Keratinocyte (primary cell): Measurements from ENCODE around the gene KDM4B. TPM values are rescaled to one million over a fixed set of nuclear protein-coding genes. Genes with fewer than 3 reads are reported as not detected.

Experiments used
- DNase-seq: peaks from one replicate; pipeline ENCODE4 v3.0.0-alpha.2; 2011; ENCODE audit warnings: low read depth, missing footprints, low spot score
- FAIRE-seq: peaks from 2 replicates; lab custom pipeline; 2011; peaks lifted over from hg19 to GRCh38; lab: Jason Lieb, UNC
- H2AFZ ChIP-seq: 2 replicates; pipeline ENCODE4 v1.6.0; 2012; ENCODE audit warnings: low read length, control low read depth, inconsistent platforms; ENCODE audit not compliant: control insufficient read depth
- H3K27ac ChIP-seq: 2 replicates; pipeline ENCODE4 v1.5.1; 2011; ENCODE audit warnings: low read length; ENCODE audit not compliant: control insufficient read depth, insufficient read depth
- H3K27me3 ChIP-seq: 3 replicates; pipeline ENCODE4 v1.6.0; 2011; ENCODE audit warnings: low read length; ENCODE audit not compliant: control insufficient read depth, insufficient read depth; ENCODE audit errors: extremely low read depth
- H3K36me3 ChIP-seq, 2 experiments: 2 replicates in 1 of 2; 3 replicates in 1 of 2; pipeline ENCODE4 v1.5.1; 2011; ENCODE audit warnings: low read length in 2 of 2, mild to moderate bottlenecking in 1 of 2; ENCODE audit not compliant: control insufficient read depth in 2 of 2, insufficient read depth in 2 of 2; ENCODE audit errors: extremely low read depth in 1 of 2
- H3K4me1 ChIP-seq: 3 replicates; pipeline ENCODE4 v1.5.1; 2011; ENCODE audit warnings: low read length; ENCODE audit not compliant: control insufficient read depth, insufficient read depth; ENCODE audit errors: extremely low read depth
- H3K4me2 ChIP-seq: 3 replicates; pipeline ENCODE4 v1.6.0; 2011; ENCODE audit warnings: low read depth, low read length; ENCODE audit not compliant: control insufficient read depth, insufficient read depth; ENCODE audit errors: extremely low read depth
- H3K4me3 ChIP-seq, 3 experiments: fragments of 200-600 bp in 1 of 3; sonication (generic) in 1 of 3; 2 replicates in 2 of 3; 3 replicates in 1 of 3; pipeline ENCODE4 v1.5.1; 2011 to 2016; ENCODE audit warnings: low read length in 3 of 3, mild to moderate bottlenecking in 3 of 3, control low read depth in 2 of 3, inconsistent platforms in 1 of 3, low read depth in 1 of 3, mixed read lengths in 1 of 3, mixed run types in 1 of 3, moderate library complexity in 1 of 3; ENCODE audit not compliant: control insufficient read depth in 2 of 3, insufficient read depth in 2 of 3; ENCODE audit errors: extremely low read depth in 1 of 3
- H3K79me2 ChIP-seq: 2 replicates; pipeline ENCODE4 v1.6.0; 2012; ENCODE audit warnings: low read length; ENCODE audit not compliant: control insufficient read depth, insufficient read depth
- H3K9ac ChIP-seq: 3 replicates; pipeline ENCODE4 v1.6.0; 2011; ENCODE audit warnings: low read length; ENCODE audit not compliant: control insufficient read depth, insufficient read depth; ENCODE audit errors: extremely low read depth
- H3K9me1 ChIP-seq: 3 replicates; pipeline ENCODE4 v1.6.0; 2011; ENCODE audit warnings: low read length; ENCODE audit not compliant: control insufficient read depth, insufficient read depth; ENCODE audit errors: extremely low read depth
- H3K9me3 ChIP-seq: 2 replicates; pipeline ENCODE4 v1.5.1; 2012; ENCODE audit warnings: low read depth, low read length; ENCODE audit not compliant: control insufficient read depth
- H4K20me1 ChIP-seq: 3 replicates; pipeline ENCODE4 v1.6.0; 2011; ENCODE audit warnings: low read length; ENCODE audit not compliant: control insufficient read depth, insufficient read depth; ENCODE audit errors: extremely low read depth
- EZH2 ChIP-seq: IDR thresholded peaks from one replicate; pipeline ENCODE4 v1.6.1; 2012; ENCODE audit warnings: inconsistent platforms, mild to moderate bottlenecking, low read length, moderate library complexity
- dilution Hi-C: fragments of 300-500 bp; cut with MboI; formaldehyde crosslinking; loops from one replicate; pipeline ENCODE4 v1.7.0; 2020; ENCODE audit warnings: low sequenced_read_pairs; ENCODE audit not compliant: extremely low pct_ligation_motif_present
- polyA plus RNA-seq, 5 experiments: library from polyadenylated mRNA; depleted of rRNA in 3 of 5; stranded (reverse) in 3 of 5; stranded (forward) in 1 of 5; unstranded in 1 of 5; fragments of >200 nt; gene quantifications; 1 replicate in 1 of 5; 2 replicates in 3 of 5; 3 replicates in 1 of 5; pipeline versions ENCODE4 v1.2.1 to v1.2.3, GENCODE V29; 2011 to 2012; ENCODE audit warnings: missing spikeins in 2 of 5, low read depth in 1 of 5, low replicate concordance in 1 of 5
- TF ChIP-seq, protein P1 (sequence below), 3 experiments: IDR thresholded peaks in 1 of 3; conservative IDR thresholded peaks in 1 of 3; optimal IDR thresholded peaks in 1 of 3; 2 replicates in 2 of 3; 3 replicates in 1 of 3; pipeline versions ENCODE3 to v1.5.1; 2011; ENCODE audit warnings: low read length in 3 of 3, mild to moderate bottlenecking in 3 of 3, moderate library complexity in 2 of 3, control low read depth in 1 of 3, inconsistent platforms in 1 of 3; ENCODE audit not compliant: insufficient read depth in 2 of 3; ENCODE audit errors: extremely low read depth in 1 of 3

Gene KDM4B
- polyA plus RNA-seq, 1 donor (not counting 4 experiments of a cell fraction or from before 2014, with no cell fraction given), result 6.2 TPM

DNA sequence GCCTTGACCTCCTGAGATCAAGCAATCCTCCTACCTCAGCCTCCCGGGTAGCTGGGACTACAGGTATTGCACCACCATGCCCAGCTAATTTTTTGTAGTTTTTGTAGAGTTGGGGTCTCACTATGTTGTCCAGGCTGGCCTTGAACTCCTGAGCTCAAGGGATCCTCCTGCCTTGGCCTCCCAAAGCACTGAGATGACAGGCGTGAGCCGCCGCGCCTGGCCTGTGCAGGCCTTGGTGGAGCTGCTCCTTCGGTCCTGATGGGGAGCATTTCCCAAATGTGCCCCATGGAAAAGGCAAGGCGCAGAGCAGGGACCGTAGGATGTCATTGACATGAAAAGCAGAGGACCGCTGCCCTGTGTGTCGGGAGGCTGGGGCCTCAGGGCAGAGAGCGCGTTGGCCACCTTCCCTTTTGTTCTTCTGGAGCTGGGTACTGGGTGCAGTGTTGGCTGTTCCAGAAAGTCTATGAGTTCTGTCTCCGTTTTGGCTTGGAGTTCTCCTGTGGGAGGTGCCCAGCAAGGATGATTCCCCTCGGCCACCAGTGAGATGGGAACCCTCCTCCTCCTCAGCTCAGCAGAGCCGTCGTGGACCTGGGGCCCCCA is 128.5 kb downstream of the KDM4B start:
- no peak overlapping the region for H2AFZ ChIP-seq
- no peak overlapping the region for H3K4me2 ChIP-seq
- H3K4me1 ChIP-seq, result no peaks in the 10 kb centered on the region
- no peaks in the 10 kb centered on the region for H3K79me2 ChIP-seq
- H3K9ac ChIP-seq, result no peak overlapping the region
- H3K27me3 ChIP-seq, result no peaks in the 10 kb centered on the region
- dilution Hi-C loops, result no loop called here
- no peak for DNase-seq
- H3K36me3 ChIP-seq, result peaks cover 0 to 11% of the 10 kb centered on the region in 2 experiments
- peaks cover 6% of the 10 kb centered on the region for H3K9me3 ChIP-seq
- no peak overlapping the region for H3K4me3 ChIP-seq
- no peaks in the 10 kb centered on the region for H4K20me1 ChIP-seq
- no peaks in the 10 kb centered on the region for H3K9me1 ChIP-seq
- no peak overlapping the region for H3K27ac ChIP-seq
- TF ChIP-seq, protein P1, sequence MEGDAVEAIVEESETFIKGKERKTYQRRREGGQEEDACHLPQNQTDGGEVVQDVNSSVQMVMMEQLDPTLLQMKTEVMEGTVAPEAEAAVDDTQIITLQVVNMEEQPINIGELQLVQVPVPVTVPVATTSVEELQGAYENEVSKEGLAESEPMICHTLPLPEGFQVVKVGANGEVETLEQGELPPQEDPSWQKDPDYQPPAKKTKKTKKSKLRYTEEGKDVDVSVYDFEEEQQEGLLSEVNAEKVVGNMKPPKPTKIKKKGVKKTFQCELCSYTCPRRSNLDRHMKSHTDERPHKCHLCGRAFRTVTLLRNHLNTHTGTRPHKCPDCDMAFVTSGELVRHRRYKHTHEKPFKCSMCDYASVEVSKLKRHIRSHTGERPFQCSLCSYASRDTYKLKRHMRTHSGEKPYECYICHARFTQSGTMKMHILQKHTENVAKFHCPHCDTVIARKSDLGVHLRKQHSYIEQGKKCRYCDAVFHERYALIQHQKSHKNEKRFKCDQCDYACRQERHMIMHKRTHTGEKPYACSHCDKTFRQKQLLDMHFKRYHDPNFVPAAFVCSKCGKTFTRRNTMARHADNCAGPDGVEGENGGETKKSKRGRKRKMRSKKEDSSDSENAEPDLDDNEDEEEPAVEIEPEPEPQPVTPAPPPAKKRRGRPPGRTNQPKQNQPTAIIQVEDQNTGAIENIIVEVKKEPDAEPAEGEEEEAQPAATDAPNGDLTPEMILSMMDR (optimal IDR thresholded peaks at IDR 0.05 in 1 of 3, IDR thresholded peaks at IDR 0.05 in 1 of 3, conservative IDR thresholded peaks at IDR 0.05 in 1 of 3; ENCODE audit: extremely low read depth in 1 of 3, insufficient read depth in 2 of 3, low read length in 3 of 3), result no peak
- no peak for TF ChIP-seq EZH2
- no peak for FAIRE-seq

GRCh38 chr19:5097959-5098623 is 129.2 kb downstream of the KDM4B start:
- Histone ChIP-seq H4K20me1 (no peaks in the 10 kb centered on the region), H3K27ac (no peak overlapping the region), H2AFZ (no peak overlapping the region), H3K4me3 (no peak overlapping the region), H3K27me3 (no peaks in the 10 kb centered on the region), H3K36me3 (peaks cover 0 to 7% of the 10 kb centered on the region in 2 experiments), H3K4me1 (peaks cover 4% of the 10 kb centered on the region), H3K9me1 (no peaks in the 10 kb centered on the region), H3K4me2 (no peak overlapping the region), H3K9me3 (peaks cover 6% of the 10 kb centered on the region), H3K9ac (no peak overlapping the region), H3K79me2 (no peaks in the 10 kb centered on the region)
- DNase-seq (no peak), FAIRE-seq (no peak)
- TF ChIP-seq EZH2, result no peak
- TF ChIP-seq, protein P1 (optimal IDR thresholded peaks at IDR 0.05 in 1 of 3, IDR thresholded peaks at IDR 0.05 in 1 of 3, conservative IDR thresholded peaks at IDR 0.05 in 1 of 3; ENCODE audit: extremely low read depth in 1 of 3, insufficient read depth in 2 of 3, low read length in 3 of 3), result no peak
- dilution Hi-C loops, result no loop called here
